Cardiac fibroblast (primary cell): Measurements from ENCODE around the gene GPC6.

ENCODE experiments used
- DNase-seq, 2 donors: peaks; one replicate each; pipeline versions ENCODE4 v3.0.0 to v3.0.0-alpha.2; 2010; ENCODE audit warnings: low read depth in 2 of 2
- H3K4me3 ChIP-seq, 2 donors: replicated peaks in 1 of 2; 1 replicate in 1 of 2; 2 replicates in 1 of 2; pipeline ENCODE4 v1.5.1; 2011; ENCODE audit warnings: low read depth in 2 of 2, low read length in 2 of 2, mild to moderate bottlenecking in 2 of 2, moderate library complexity in 1 of 2
- TF ChIP-seq, protein P1 (sequence below): IDR thresholded peaks from one replicate; pipeline ENCODE4 v1.5.1; 2011; ENCODE audit warnings: low read depth, mild to moderate bottlenecking, low read length, inconsistent platforms

The GPC6 gene

DNA sequence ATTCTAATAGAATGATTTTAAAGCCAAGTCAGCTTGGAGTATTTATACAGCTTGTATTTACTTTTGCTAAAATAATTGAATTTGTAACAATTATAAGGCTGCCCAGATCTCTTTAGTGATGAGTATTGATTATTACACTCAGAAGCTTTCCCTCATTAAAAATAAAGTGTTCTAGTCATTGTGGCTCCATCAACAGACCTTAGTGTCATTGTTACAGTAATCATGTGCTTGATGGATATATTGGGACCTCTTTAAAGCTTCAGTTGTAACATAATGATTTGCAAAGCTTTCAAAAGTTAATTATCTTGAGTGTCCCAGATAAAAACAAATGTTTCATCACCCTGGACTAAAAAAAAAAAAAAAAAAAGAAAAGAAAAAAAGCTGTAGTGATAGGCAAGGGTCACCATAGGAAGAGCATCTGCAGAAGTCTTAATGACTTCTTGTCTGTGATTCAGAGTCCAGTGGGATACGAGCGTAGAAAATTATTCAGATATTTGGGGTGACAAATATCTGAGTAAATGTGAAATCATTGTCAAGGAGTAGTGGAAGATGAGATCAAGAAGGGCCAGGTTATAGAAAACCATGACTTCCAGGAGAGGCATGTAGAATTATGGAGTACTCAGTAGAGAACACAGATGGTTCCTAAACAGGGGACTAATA lies 883.2 kb downstream of the GPC6 start:
- TF ChIP-seq, protein P1, sequence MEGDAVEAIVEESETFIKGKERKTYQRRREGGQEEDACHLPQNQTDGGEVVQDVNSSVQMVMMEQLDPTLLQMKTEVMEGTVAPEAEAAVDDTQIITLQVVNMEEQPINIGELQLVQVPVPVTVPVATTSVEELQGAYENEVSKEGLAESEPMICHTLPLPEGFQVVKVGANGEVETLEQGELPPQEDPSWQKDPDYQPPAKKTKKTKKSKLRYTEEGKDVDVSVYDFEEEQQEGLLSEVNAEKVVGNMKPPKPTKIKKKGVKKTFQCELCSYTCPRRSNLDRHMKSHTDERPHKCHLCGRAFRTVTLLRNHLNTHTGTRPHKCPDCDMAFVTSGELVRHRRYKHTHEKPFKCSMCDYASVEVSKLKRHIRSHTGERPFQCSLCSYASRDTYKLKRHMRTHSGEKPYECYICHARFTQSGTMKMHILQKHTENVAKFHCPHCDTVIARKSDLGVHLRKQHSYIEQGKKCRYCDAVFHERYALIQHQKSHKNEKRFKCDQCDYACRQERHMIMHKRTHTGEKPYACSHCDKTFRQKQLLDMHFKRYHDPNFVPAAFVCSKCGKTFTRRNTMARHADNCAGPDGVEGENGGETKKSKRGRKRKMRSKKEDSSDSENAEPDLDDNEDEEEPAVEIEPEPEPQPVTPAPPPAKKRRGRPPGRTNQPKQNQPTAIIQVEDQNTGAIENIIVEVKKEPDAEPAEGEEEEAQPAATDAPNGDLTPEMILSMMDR: no peak
- DNase-seq: no peak
- H3K4me3 ChIP-seq: no peak overlapping the region

DNA sequence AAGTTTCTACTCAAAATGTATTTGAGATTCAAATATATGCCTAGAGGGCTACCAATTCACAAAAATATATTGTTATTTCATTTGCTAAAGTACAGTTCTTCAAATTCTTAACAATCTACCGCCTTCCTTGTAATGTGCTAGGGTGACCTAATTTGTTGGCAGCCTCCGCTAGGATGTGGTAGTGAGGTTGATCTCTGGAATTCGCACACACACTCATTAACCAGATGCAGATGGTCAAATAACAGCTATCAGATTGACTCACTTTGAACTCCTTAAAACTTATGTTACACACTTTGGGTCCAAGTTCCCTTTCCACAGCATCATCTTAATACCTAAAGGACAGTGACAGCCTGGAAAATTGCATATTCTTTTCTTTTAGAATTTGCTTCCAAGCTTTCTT lies 885.6 kb downstream of the GPC6 start:
- TF ChIP-seq, protein P1: no peak
- peak; percentile 88 to 92 for DNase-seq
- no peak overlapping the region for H3K4me3 ChIP-seq

DNA sequence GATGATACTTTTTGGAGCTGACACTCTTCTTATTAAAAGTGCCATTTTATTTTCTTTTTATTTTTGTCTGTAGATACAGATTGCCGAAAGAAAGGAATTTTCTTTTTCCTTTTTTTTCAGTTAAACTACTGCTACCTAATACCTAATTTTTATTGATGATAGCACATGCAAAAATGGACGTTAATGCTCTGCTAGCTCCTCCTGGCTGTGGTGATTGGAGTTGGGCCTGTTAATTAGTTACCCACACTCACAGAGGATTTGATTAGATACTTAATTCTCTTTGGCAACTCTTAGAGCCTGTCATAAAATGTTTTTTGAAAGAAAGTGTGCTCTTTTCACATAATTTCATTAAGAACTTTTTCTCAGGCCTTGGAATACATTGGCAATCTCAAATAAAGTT lies 886.1 kb downstream of the GPC6 start:
- no peak for DNase-seq
- H3K4me3 ChIP-seq: no peak overlapping the region
- TF ChIP-seq, protein P1: no peak

DNA sequence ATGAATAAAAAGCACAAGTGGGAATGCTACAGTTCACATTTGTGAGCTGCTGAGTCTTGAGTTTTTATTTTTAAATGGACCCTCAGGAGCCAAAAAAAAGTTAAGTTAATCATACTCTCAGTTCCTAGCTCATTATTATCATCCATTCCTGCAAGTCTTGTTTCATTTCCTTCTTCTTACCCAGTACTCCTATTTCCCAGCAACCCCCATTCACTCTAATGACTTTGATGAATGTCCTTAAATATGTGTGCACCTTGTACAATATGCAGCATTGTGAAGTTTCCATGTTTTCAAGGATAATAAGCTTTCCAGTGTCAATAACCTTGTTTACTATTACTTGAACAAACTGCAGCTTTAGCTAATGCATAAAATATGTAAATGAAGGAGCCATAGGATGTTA lies 886.6 kb downstream of the GPC6 start:
- TF ChIP-seq, protein P1: no peak
- DNase-seq: no peak
- H3K4me3 ChIP-seq: no peak overlapping the region

DNA sequence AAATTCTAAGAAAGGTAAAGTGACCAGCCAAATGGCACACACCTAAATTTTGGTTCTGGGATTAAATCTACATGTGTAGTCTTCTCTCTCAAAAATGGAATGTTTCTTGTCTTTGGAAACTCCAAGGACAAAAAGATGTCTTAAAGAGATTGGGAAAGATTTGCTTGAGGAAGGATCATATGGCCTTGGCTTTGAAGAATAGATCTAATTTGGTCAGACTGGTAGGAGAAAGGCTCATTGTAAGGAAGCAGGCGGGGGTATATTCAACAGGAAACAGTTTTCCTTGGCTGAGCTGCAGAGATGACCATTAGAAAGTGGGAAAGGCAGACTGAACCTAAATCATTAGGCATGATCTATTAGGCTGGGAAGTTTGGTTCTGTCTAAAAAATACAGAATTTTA lies 887.6 kb downstream of the GPC6 start:
- H3K4me3 ChIP-seq: no peak overlapping the region
- DNase-seq: no peak
- TF ChIP-seq, protein P1: no peak

DNA sequence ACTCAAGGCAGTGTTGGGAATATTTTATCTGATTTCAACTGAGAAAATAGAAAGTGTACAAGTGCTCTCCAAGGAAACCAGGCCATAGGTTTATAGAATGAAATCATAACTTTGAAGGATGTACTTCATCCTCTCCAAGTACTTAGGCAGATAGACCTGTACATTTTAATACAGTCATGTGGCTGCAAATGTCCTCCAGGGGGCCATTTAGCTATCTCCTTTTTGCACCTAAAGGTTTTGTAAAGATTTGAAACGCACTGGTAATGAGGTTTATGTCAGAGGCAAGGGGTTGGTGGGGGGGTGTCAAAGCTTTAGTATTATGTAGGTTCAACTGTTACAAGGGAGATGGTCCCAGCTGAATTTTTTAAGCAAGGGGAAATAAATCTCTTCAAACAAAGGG lies 888.4 kb downstream of the GPC6 start:
- no peak overlapping the region for H3K4me3 ChIP-seq
- DNase-seq: no peak
- TF ChIP-seq, protein P1: no peak

DNA sequence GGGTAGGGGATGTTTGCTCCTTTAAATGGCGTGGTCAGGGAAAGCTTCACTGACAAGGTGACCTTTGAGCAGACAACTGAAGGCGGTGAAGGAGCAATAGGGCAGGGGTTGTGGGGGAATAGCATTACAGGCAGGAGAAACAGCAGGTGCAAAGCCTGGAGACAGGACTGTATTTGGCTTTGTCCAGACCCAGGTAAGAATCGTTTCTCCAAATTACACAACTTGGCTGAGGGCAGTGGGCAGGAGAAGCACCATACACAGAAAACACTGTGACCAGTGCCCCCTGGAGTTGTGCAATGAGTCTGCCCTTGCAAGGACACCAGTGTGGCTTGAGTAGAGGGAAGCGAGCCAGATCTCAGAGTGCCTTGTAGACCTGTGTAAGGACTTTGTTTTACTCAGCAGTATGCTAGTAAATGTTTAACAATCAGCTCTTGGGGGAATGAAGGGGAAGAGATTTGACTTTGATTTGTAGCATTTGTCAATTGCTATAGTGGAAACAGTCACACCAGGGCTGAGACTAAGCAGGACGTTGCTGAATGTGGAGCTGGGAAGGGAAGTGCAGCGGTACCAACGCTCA lies 892.8 kb downstream of the GPC6 start:
- TF ChIP-seq, protein P1: no peak
- no peak overlapping the region for H3K4me3 ChIP-seq
- no peak for DNase-seq
